ENCODE results near the gene GJA1. TPM values are rescaled to one million over a fixed set of nuclear protein-coding genes. Genes with fewer than 3 reads are reported as not detected.

GJA1 gene
- polyA plus RNA-seq, 1 of the 3 experiments (the other 2 are of a cell fraction): 23.5 TPM

- Histone ChIP-seq H3K4me3 (ENCODE audit: low read depth in 2 of 2, low read length in 1 of 2) (no peak overlapping the region), H3K9ac (no peak overlapping the region), H4K20me1 (ENCODE audit: insufficient read depth) (no peaks in the 10 kb centered on the region), H3K9me2 (no peaks in the 10 kb centered on the region), H3K79me2 (ENCODE audit: insufficient read depth) (no peaks in the 10 kb centered on the region), H3K4me2 (no peak overlapping the region), H2AFZ (ENCODE audit: low read depth) (no peak overlapping the region), H3F3A (replicated peaks; ENCODE audit: insufficient read depth) (peaks cover 3% of the 10 kb centered on the region), H3K4me1 (ENCODE audit: control insufficient read depth in 1 of 2, insufficient read depth in 2 of 2, low read depth in 1 of 2, low read length in 1 of 2) (peaks cover 0 to 6% of the 10 kb centered on the region in 2 experiments; a peak in 2 of 4 replicates), H3K36me3 (replicated peaks in 1 of 2; ENCODE audit: control insufficient read depth in 1 of 2, insufficient read depth in 2 of 2, low read length in 1 of 2) (no peaks in the 10 kb centered on the region), H3K27me3 (ENCODE audit: insufficient read depth) (no peaks in the 10 kb centered on the region), H3K27ac (ENCODE audit: low read depth in 2 of 2, low read length in 1 of 2) (no peak overlapping the region), H3K9me3 (no peaks in the 10 kb centered on the region)
- POLR2A ChIA-PET: no interaction called here
- 82% methylated on average over 12 of the region's 12 CpGs for WGBS (ENCODE audit: low lambda C conversion rate)
- DNase-seq: no peak
- no peak for TF ChIP-seq FOSL2 (IDR thresholded peaks at IDR 0.05; ENCODE audit: borderline replicate concordance, low read depth)
- TF ChIP-seq REST (IDR thresholded peaks at IDR 0.05; ENCODE audit: low read depth, low read length): no peak
- no peak for TF ChIP-seq NFIC (IDR thresholded peaks at IDR 0.05; ENCODE audit: borderline replicate concordance)
- no peak for TF ChIP-seq CTCF (IDR thresholded peaks at IDR 0.05)
- TF ChIP-seq IRF3 (IDR thresholded peaks at IDR 0.05; ENCODE audit: low read depth, low read length): no peak
- TF ChIP-seq TCF12 (IDR thresholded peaks at IDR 0.05): no peak
- TF ChIP-seq USF2 (IDR thresholded peaks at IDR 0.05; ENCODE audit: borderline replicate concordance, low read depth, low read length): no peak
- TF ChIP-seq MEF2A (IDR thresholded peaks at IDR 0.05; ENCODE audit: borderline replicate concordance, low read depth): no peak
- TF ChIP-seq USF1 (IDR thresholded peaks at IDR 0.05; ENCODE audit: borderline replicate concordance, low read depth): no peak
- no peak for TF ChIP-seq FOXM1 (IDR thresholded peaks at IDR 0.05; ENCODE audit: low read depth)
- no peak for TF ChIP-seq YY1 (IDR thresholded peaks at IDR 0.05; ENCODE audit: low read depth)
- no peak for TF ChIP-seq POLR2AphosphoS5 (IDR thresholded peaks at IDR 0.05; ENCODE audit: low read depth, low read length)
- no peak for TF ChIP-seq SMC3 (IDR thresholded peaks at IDR 0.05; ENCODE audit: low read depth, low read length)
- no peak for TF ChIP-seq ELF1 (IDR thresholded peaks at IDR 0.05)
- TF ChIP-seq TEAD4 (IDR thresholded peaks at IDR 0.05; ENCODE audit: borderline replicate concordance, insufficient read depth): no peak
- no peak for TF ChIP-seq PBX3 (IDR thresholded peaks at IDR 0.05)
- TF ChIP-seq EP300 (IDR thresholded peaks at IDR 0.05; ENCODE audit: borderline replicate concordance in 1 of 2, low read depth in 1 of 2, low read length in 1 of 2): no peak
- no peak for TF ChIP-seq TAF1 (IDR thresholded peaks at IDR 0.05; ENCODE audit: borderline replicate concordance, low read depth, low read length)
- no peak for TF ChIP-seq RCOR1 (IDR thresholded peaks at IDR 0.05; ENCODE audit: low read length)
- no peak for TF ChIP-seq SIN3A (IDR thresholded peaks at IDR 0.05; ENCODE audit: borderline replicate concordance, low read depth, low read length)
- CTCF ChIA-PET: interaction anchor here (1.0 kb wide), 1 partner anchor 19 kb away, joined by 3 read pairs; no protein-coding TSS in a partner anchor
Observed at GRCh38 chr6:121498481-121499276, 63.2 kb downstream of the GJA1 start.

Data from SK-N-SH (cell line).